HFF-Myc (cell line): ENCODE data around the gene TMEM198.

ENCODE experiments used
- DNase-seq: peaks from one replicate; pipeline ENCODE4 v3.0.0-alpha.2; 2011; ENCODE audit warnings: low read depth; ENCODE audit errors: extremely low read depth
- H3K4me3 ChIP-seq: replicated peaks from 2 replicates; pipeline ENCODE4 v1.5.1; 2011; ENCODE audit warnings: low read depth, mild to moderate bottlenecking, control low read depth, low read length
- TF ChIP-seq, protein P1 (sequence below): IDR thresholded peaks from 2 replicates; pipeline ENCODE4 v1.5.1; 2012; ENCODE audit warnings: mild to moderate bottlenecking, low read depth, low read length, control low read depth; ENCODE audit errors: missing control alignments

The TMEM198 gene

DNA sequence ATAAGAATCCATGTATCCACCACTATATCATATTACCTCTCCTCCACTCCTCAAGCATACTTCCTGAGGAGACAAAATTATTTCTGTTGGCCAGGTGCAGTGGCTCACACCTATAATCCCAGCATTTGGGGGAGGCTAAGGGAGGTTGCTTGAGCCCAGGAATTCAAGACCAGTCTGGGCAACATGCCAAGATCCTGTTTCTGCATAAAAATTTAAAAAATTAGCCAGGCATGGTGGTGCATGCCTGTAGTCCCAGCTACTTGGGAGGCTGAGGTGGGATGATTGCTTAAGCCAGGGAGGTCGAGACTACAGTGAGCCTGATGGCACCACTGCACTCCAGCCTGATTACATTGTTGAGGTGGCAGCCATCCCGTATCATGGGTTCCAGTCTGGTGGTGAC lies 37.5 kb downstream of the TMEM198 start:
- DNase-seq = no peak
- H3K4me3 ChIP-seq = no peak overlapping the region
- TF ChIP-seq, protein P1, sequence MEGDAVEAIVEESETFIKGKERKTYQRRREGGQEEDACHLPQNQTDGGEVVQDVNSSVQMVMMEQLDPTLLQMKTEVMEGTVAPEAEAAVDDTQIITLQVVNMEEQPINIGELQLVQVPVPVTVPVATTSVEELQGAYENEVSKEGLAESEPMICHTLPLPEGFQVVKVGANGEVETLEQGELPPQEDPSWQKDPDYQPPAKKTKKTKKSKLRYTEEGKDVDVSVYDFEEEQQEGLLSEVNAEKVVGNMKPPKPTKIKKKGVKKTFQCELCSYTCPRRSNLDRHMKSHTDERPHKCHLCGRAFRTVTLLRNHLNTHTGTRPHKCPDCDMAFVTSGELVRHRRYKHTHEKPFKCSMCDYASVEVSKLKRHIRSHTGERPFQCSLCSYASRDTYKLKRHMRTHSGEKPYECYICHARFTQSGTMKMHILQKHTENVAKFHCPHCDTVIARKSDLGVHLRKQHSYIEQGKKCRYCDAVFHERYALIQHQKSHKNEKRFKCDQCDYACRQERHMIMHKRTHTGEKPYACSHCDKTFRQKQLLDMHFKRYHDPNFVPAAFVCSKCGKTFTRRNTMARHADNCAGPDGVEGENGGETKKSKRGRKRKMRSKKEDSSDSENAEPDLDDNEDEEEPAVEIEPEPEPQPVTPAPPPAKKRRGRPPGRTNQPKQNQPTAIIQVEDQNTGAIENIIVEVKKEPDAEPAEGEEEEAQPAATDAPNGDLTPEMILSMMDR = no peak

DNA sequence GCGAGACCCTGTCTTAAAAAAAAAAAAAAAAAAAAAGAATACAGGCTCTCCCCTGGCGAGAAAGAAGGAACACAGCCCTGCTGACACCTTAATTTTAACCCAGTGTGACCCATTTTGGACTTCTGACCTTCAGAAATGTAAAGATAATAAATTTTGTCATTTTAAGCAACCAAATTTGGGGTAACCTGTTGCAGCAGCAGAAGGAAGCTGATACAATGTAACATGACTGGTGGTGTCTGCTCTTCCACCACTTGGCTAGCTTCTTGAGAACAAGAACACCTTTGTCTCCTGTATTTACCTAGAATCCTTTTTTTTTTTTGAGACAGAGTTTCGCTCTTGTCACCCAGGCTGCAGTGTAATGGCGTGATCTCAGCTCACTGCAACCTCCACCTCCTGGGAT lies 47.3 kb downstream of the TMEM198 start:
- TF ChIP-seq, protein P1 = no peak
- no peak overlapping the region for H3K4me3 ChIP-seq
- DNase-seq = no peak

DNA sequence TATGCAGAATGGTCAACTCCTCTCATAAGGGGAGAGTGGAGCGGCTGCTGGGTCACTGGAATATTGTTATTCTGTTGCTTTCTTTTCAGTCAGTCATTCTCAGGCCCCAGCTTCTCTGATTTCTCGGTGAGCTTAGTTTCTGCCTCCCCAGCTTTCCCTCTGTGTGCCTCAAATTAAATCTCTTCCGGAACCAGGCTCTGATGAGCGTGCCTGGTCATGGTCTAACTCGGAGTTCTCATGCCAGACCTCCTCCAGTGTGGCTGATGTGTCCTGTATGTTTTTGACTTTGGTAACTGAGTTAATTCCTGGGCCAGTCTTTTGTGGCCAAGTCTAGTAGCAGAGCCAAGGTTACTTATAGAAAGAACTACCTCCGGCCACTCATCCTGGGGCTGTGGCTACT lies 48.9 kb downstream of the TMEM198 start:
- H3K4me3 ChIP-seq = no peak overlapping the region
- DNase-seq = no peak
- TF ChIP-seq, protein P1 = no peak

DNA sequence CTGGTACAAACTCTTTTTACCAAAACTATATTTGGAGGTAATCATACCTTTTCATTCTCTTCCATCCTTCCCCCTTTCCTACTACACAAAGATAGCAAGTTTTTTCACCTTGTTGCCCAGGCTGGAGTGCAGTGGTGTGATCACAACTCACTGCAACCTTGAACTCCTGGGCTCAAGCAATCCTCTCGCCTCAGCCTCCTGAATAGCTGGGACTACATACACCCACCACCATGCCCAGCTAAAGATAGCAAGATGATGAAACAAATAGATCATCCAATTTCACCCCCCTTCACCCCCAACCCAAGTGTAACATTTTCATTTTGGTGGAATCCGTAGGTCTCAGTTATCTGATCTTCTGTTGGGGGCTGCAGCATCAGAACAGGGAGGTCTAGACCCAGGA lies 49.3 kb downstream of the TMEM198 start:
- TF ChIP-seq, protein P1 = no peak
- DNase-seq = no peak

DNA sequence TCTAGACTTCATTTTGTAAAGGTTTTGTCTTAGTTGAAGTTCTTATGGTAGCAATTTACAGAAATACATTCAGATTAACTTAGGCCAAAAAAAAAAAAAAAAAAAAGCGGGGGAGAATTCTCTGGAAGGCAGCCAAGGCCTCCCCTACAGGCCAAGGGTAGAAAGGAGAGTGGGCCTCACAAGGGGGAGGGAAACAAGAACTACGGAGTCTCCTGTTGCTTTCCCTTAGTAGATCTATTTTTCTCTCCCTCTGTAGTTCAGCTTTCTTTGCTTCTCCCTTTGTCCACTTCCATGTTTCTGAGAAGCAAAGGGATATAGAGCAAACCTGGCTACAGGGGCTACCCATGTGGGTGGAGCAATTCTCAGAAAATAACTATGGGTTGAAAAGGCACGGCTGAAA lies 51.4 kb downstream of the TMEM198 start:
- TF ChIP-seq, protein P1 = peak; percentile 10
- DNase-seq = no peak
- H3K4me3 ChIP-seq = no peak overlapping the region

More for the DNA sequence above, 49.3 kb downstream of the TMEM198 start:
- no peak overlapping the region for H3K4me3 ChIP-seq

DNA sequence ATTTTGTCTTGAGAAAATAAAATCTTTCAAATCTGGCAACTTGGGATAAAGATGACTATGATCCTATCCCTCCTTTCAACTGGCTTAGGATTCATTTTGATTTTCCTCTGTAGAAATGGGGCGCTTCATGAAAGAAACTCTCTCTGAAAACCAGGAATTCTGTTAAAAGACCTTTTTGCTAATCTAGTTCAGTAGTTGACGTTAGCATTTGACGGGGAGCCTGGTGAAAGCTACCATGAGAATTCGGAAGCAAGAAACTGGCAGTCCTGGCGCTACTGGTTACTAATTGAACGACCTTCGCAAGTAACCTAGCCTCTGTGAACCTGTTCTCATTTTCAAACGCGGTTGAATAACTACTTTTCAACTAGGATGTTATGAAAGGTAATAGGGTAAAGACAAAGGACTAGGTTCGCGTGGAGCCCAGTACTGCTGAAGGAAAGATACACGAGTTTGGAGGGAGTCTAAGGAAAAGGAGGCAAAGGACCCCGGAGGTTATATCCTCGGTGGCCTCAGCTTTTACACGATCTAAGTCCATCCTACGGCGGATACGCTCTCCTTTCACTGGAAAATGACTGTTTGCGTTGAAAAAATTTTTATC lies 53.2 kb downstream of the TMEM198 start:
- TF ChIP-seq, protein P1 = no peak
- peak overlapping the region; percentile 73 for H3K4me3 ChIP-seq
- DNase-seq = no peak

DNA sequence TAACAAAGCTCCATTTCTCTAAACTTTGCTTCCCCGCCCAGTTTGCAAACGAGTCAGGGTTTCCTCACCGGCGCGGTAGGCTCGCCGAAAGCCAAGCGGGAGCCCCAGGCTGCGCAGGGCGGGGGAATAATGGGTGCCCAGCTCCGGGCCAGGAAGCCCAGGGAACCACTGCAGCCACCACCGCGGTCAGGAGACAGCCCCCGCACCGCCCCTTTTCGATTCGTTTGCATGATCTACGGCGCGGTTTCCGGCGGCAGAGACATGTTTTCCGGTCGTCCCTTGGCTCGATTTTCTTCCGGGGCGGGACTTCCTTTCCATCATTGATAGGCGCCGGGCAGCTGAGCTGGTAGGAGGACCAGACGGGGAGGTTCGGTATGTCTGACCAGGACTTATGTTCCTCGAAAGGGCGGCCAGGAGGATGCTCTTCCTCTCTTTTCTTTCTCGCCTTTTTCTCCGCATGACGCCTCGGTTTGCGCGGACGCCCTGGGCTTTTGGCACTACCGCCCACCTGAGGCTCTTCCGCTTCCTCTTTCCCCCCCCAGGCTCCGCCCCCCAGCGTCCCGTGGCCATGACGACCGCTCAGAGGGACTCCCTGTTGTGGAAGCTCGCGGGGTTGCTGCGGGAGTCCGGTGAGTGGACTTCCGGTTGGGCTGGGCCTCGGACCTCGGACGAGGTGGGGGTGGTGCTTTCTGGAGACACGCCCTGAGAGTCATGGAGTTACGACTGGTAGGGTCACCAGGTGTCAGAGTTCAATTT lies 53.9 kb downstream of the TMEM198 start, which contains the start of gene STK11IP:
Gene STK11IP (plus strand): TSS at position 306 of the 756 bp plus-strand sequence. CDS start 263 bp downstream, at position 569.
- peak within 1 kb of the TSS; percentile 73 for H3K4me3 ChIP-seq
- TF ChIP-seq, protein P1 = no peak
- peak; percentile 87 for DNase-seq
